ENCODE results near the gene KCNH6.
A peak's percentile ranks its signal among the peaks of the same experiment; 100 is the strongest.

KCNH6 gene

GRCh38 chr17:63558441-63558840, 35.3 kb downstream of the KCNH6 start:
- no peak overlapping the region for H4K5ac ChIP-seq (ENCODE audit: low read length)
- peaks cover 11% of the 10 kb centered on the region for H3K79me1 ChIP-seq (ENCODE audit: low read length)
- no peak overlapping the region for H3K9ac ChIP-seq (ENCODE audit: low read length)
- no CpG with 5 or more reads among the region's 3 CpGs for WGBS (ENCODE audit: extremely low coverage, insufficient coverage, low lambda C conversion rate)
- H3K4ac ChIP-seq (ENCODE audit: low read depth, low read length): no peak overlapping the region
- no peak overlapping the region for H2BK15ac ChIP-seq (replicated peaks; ENCODE audit: low read depth)
- H2BK120ac ChIP-seq (ENCODE audit: low read depth, low read length): no peak overlapping the region
- no peaks in the 10 kb centered on the region for H3K4me1 ChIP-seq (ENCODE audit: control insufficient read depth, low read depth, low read length)
- H3K79me2 ChIP-seq (ENCODE audit: control insufficient read depth, insufficient read depth, low read length): peaks cover 36% of the 10 kb centered on the region
- H3K27me3 ChIP-seq (ENCODE audit: insufficient read depth, low read length, poor library complexity): no peaks in the 10 kb centered on the region
- no peak overlapping the region for H3K4me3 ChIP-seq (ENCODE audit: low read length)
- H3K4me2 ChIP-seq (ENCODE audit: low read length): no peak overlapping the region
- H3K18ac ChIP-seq (ENCODE audit: low read length): no peak overlapping the region
- no peak overlapping the region for H3K23ac ChIP-seq (ENCODE audit: low read length)
- no peak overlapping the region for H4K8ac ChIP-seq (ENCODE audit: low read depth, low read length)
- no peak for DNase-seq
- H2BK5ac ChIP-seq (ENCODE audit: low read length): no peak overlapping the region
- no peak overlapping the region for H3K56ac ChIP-seq (ENCODE audit: low read length)
- no peak overlapping the region for H2AK5ac ChIP-seq (ENCODE audit: low read length)
- H3K27ac ChIP-seq (ENCODE audit: low read depth, low read length): no peak overlapping the region
- H3K36me3 ChIP-seq (ENCODE audit: control insufficient read depth, insufficient read depth, low read length): peaks cover 1% of the 10 kb centered on the region

DNA sequence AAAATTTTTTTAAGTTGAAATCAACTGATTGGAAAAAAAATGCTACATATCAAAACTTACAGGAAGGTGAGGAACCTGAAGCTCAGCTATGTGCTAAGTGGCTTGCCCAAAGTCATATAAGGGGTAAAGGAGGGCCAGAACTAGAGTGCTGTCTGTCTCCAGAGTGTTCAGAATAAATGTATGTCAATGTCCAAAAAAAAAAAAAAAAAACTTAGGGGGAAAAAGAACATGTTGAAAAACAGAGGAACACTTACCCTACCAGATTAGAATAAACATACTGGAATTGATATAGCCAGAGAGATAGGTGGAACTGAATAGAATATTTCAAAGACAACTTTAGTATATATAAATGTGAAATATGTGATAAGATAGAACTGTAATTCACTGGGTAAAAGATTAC, 38.7 kb downstream of the KCNH6 start:
- Histone ChIP-seq H3K79me2 (ENCODE audit: control insufficient read depth, insufficient read depth, low read length) (peaks cover 14% of the 10 kb centered on the region), H2BK120ac (ENCODE audit: low read depth, low read length) (no peak overlapping the region), H4K8ac (ENCODE audit: low read depth, low read length) (no peak overlapping the region), H3K27ac (ENCODE audit: low read depth, low read length) (no peak overlapping the region), H3K79me1 (ENCODE audit: low read length) (peaks cover 9% of the 10 kb centered on the region), H3K4ac (ENCODE audit: low read depth, low read length) (no peak overlapping the region), H3K4me2 (ENCODE audit: low read length) (no peak overlapping the region), H2AK5ac (ENCODE audit: low read length) (no peak overlapping the region), H3K27me3 (ENCODE audit: insufficient read depth, low read length, poor library complexity) (no peaks in the 10 kb centered on the region), H3K23ac (ENCODE audit: low read length) (no peak overlapping the region), H2BK5ac (ENCODE audit: low read length) (no peak overlapping the region), H3K56ac (ENCODE audit: low read length) (no peak overlapping the region), H4K5ac (ENCODE audit: low read length) (no peak overlapping the region), H2BK15ac (replicated peaks; ENCODE audit: low read depth) (no peak overlapping the region), H3K4me1 (ENCODE audit: control insufficient read depth, low read depth, low read length) (no peaks in the 10 kb centered on the region), H3K4me3 (ENCODE audit: low read length) (no peak overlapping the region), H3K18ac (ENCODE audit: low read length) (no peak overlapping the region), H3K9ac (ENCODE audit: low read length) (no peak overlapping the region), H3K36me3 (ENCODE audit: control insufficient read depth, insufficient read depth, low read length) (no peaks in the 10 kb centered on the region)
- no peak for DNase-seq

- Histone ChIP-seq H3K9ac (ENCODE audit: low read length) (no peak overlapping the region), H3K4me1 (ENCODE audit: control insufficient read depth, low read depth, low read length) (no peaks in the 10 kb centered on the region), H3K79me1 (ENCODE audit: low read length) (peaks cover 5% of the 10 kb centered on the region), H2AK5ac (ENCODE audit: low read length) (no peak overlapping the region), H2BK120ac (ENCODE audit: low read depth, low read length) (no peak overlapping the region), H3K4me3 (ENCODE audit: low read length) (no peak overlapping the region), H2BK5ac (ENCODE audit: low read length) (no peak overlapping the region), H3K4me2 (ENCODE audit: low read length) (no peak overlapping the region), H3K4ac (ENCODE audit: low read depth, low read length) (no peak overlapping the region), H3K23ac (ENCODE audit: low read length) (no peak overlapping the region), H3K36me3 (ENCODE audit: control insufficient read depth, insufficient read depth, low read length) (no peaks in the 10 kb centered on the region), H3K27ac (ENCODE audit: low read depth, low read length) (no peak overlapping the region), H4K8ac (ENCODE audit: low read depth, low read length) (no peak overlapping the region), H3K79me2 (ENCODE audit: control insufficient read depth, insufficient read depth, low read length) (peaks cover 9% of the 10 kb centered on the region), H4K5ac (ENCODE audit: low read length) (no peak overlapping the region), H2BK15ac (replicated peaks; ENCODE audit: low read depth) (no peak overlapping the region), H3K27me3 (ENCODE audit: insufficient read depth, low read length, poor library complexity) (no peaks in the 10 kb centered on the region), H3K18ac (ENCODE audit: low read length) (no peak overlapping the region), H3K56ac (ENCODE audit: low read length) (no peak overlapping the region)
- no peak for DNase-seq
- WGBS (ENCODE audit: extremely low coverage, insufficient coverage, low lambda C conversion rate): no CpG with 5 or more reads among the region's 2 CpGs
These were observed 40.2 kb downstream of the KCNH6 start for GRCh38 chr17:63563339-63563738.

DNA sequence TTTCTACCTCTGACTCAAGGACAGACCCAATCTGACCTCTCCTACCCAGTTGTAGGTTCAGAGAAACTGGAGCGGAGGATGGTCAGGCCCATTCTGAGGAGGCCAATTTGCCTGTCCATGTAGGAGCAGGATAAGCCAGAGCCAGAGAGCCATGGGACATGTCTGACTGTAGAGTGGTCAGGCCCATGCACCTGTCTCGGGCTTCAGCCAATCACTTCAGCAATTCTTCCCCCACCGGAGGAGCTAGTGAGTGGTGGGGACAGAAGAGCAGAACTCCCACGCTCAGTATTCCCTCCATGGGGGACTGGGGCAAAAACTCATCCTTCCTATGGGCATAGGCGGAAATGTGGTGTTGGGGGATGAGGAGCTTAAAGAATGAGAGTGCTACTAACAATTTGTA, 41.4 kb downstream of the KCNH6 start:
- no peak for DNase-seq
- H2BK120ac ChIP-seq (ENCODE audit: low read depth, low read length): no peak overlapping the region
- H3K27ac ChIP-seq (ENCODE audit: low read depth, low read length): no peak overlapping the region
- H2BK15ac ChIP-seq (replicated peaks; ENCODE audit: low read depth): no peak overlapping the region
- no peak overlapping the region for H3K56ac ChIP-seq (ENCODE audit: low read length)
- no peaks in the 10 kb centered on the region for H3K27me3 ChIP-seq (ENCODE audit: insufficient read depth, low read length, poor library complexity)
- H2BK5ac ChIP-seq (ENCODE audit: low read length): no peak overlapping the region
- no peak overlapping the region for H3K18ac ChIP-seq (ENCODE audit: low read length)
- no peak overlapping the region for H3K23ac ChIP-seq (ENCODE audit: low read length)
- no peak overlapping the region for H3K4ac ChIP-seq (ENCODE audit: low read depth, low read length)
- H3K4me1 ChIP-seq (ENCODE audit: control insufficient read depth, low read depth, low read length): no peaks in the 10 kb centered on the region
- peaks cover 7% of the 10 kb centered on the region for H3K79me1 ChIP-seq (ENCODE audit: low read length)
- H3K36me3 ChIP-seq (ENCODE audit: control insufficient read depth, insufficient read depth, low read length): no peaks in the 10 kb centered on the region
- no peak overlapping the region for H4K8ac ChIP-seq (ENCODE audit: low read depth, low read length)
- peaks cover 8% of the 10 kb centered on the region for H3K79me2 ChIP-seq (ENCODE audit: control insufficient read depth, insufficient read depth, low read length)
- H3K4me2 ChIP-seq (ENCODE audit: low read length): no peak overlapping the region
- no peak overlapping the region for H4K5ac ChIP-seq (ENCODE audit: low read length)
- no CpG with 5 or more reads among the region's 5 CpGs for WGBS (ENCODE audit: extremely low coverage, insufficient coverage, low lambda C conversion rate)
- no peak overlapping the region for H2AK5ac ChIP-seq (ENCODE audit: low read length)
- H3K4me3 ChIP-seq (ENCODE audit: low read length): no peak overlapping the region
- no peak overlapping the region for H3K9ac ChIP-seq (ENCODE audit: low read length)

DNA sequence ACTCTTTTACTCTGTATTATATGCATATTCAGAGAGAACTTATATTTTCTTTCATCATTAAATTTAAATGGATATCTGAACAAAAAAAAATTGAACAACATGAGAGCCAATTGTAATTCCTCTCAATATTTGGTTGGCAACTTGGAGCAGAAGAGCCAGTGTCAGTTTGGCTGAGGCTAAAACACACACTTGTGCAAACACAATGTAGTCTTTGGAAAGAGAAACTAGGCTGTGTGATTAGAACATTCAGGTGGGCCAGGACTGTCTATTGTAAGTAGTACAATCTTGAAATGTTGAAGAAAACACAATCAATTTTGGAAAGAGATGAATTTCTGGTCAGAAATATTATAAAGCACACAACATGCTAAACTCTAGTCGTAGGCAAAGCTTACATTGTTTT, 44.1 kb downstream of the KCNH6 start:
- H3K9ac ChIP-seq (ENCODE audit: low read length): no peak overlapping the region
- no peak for DNase-seq
- WGBS (ENCODE audit: extremely low coverage, insufficient coverage, low lambda C conversion rate): no CpG with 5 or more reads among the region's 1 CpG

GRCh38 chr17:63568563-63568962, 45.4 kb downstream of the KCNH6 start:
- H3K4ac ChIP-seq (ENCODE audit: low read depth, low read length): no peak overlapping the region
- no peak overlapping the region for H3K4me2 ChIP-seq (ENCODE audit: low read length)
- no CpG with 5 or more reads among the region's 8 CpGs for WGBS (ENCODE audit: extremely low coverage, insufficient coverage, low lambda C conversion rate)
- no peak overlapping the region for H3K56ac ChIP-seq (ENCODE audit: low read length)
- H3K36me3 ChIP-seq (ENCODE audit: control insufficient read depth, insufficient read depth, low read length): no peaks in the 10 kb centered on the region
- H4K8ac ChIP-seq (ENCODE audit: low read depth, low read length): no peak overlapping the region
- H3K18ac ChIP-seq (ENCODE audit: low read length): no peak overlapping the region
- DNase-seq: peak; percentile 23
- H3K27me3 ChIP-seq (ENCODE audit: insufficient read depth, low read length, poor library complexity): no peaks in the 10 kb centered on the region
- H3K27ac ChIP-seq (ENCODE audit: low read depth, low read length): no peak overlapping the region
- H3K79me2 ChIP-seq (ENCODE audit: control insufficient read depth, insufficient read depth, low read length): peaks cover 13% of the 10 kb centered on the region
- H3K4me3 ChIP-seq (ENCODE audit: low read length): no peak overlapping the region
- H3K79me1 ChIP-seq (ENCODE audit: low read length): peaks cover 9% of the 10 kb centered on the region
- H2BK15ac ChIP-seq (replicated peaks; ENCODE audit: low read depth): no peak overlapping the region
- H3K23ac ChIP-seq (ENCODE audit: low read length): no peak overlapping the region
- H4K5ac ChIP-seq (ENCODE audit: low read length): no peak overlapping the region
- no peak overlapping the region for H2BK120ac ChIP-seq (ENCODE audit: low read depth, low read length)
- no peak overlapping the region for H2BK5ac ChIP-seq (ENCODE audit: low read length)
- no peak overlapping the region for H3K9ac ChIP-seq (ENCODE audit: low read length)
- no peaks in the 10 kb centered on the region for H3K4me1 ChIP-seq (ENCODE audit: control insufficient read depth, low read depth, low read length)
- no peak overlapping the region for H2AK5ac ChIP-seq (ENCODE audit: low read length)

More for the DNA sequence above, 44.1 kb downstream of the KCNH6 start:
- Histone ChIP-seq H3K79me2 (ENCODE audit: control insufficient read depth, insufficient read depth, low read length) (peaks cover 13% of the 10 kb centered on the region), H2BK15ac (replicated peaks; ENCODE audit: low read depth) (no peak overlapping the region), H2AK5ac (ENCODE audit: low read length) (no peak overlapping the region), H3K79me1 (ENCODE audit: low read length) (peaks cover 8% of the 10 kb centered on the region), H3K4me3 (ENCODE audit: low read length) (no peak overlapping the region), H4K5ac (ENCODE audit: low read length) (no peak overlapping the region), H3K4me1 (ENCODE audit: control insufficient read depth, low read depth, low read length) (no peaks in the 10 kb centered on the region), H3K36me3 (ENCODE audit: control insufficient read depth, insufficient read depth, low read length) (no peaks in the 10 kb centered on the region), H3K56ac (ENCODE audit: low read length) (no peak overlapping the region), H3K18ac (ENCODE audit: low read length) (no peak overlapping the region), H3K27me3 (ENCODE audit: insufficient read depth, low read length, poor library complexity) (no peaks in the 10 kb centered on the region), H4K8ac (ENCODE audit: low read depth, low read length) (no peak overlapping the region), H3K4me2 (ENCODE audit: low read length) (no peak overlapping the region), H2BK120ac (ENCODE audit: low read depth, low read length) (no peak overlapping the region), H2BK5ac (ENCODE audit: low read length) (no peak overlapping the region), H3K4ac (ENCODE audit: low read depth, low read length) (no peak overlapping the region), H3K27ac (ENCODE audit: low read depth, low read length) (no peak overlapping the region), H3K23ac (ENCODE audit: low read length) (no peak overlapping the region)
